WTC11 (cell line): ENCODE data around the gene DBR1. TPM values are rescaled to one million over a fixed set of nuclear protein-coding genes. Genes with fewer than 3 reads are reported as not detected.

Source experiments
- ATAC-seq: fragments of 200-7000 bp; cut with Tn5 transposase; 2 replicates; pipeline ENCODE4 v1.10.0; 2021; ENCODE audit warnings: mild to moderate bottlenecking, moderate library complexity
- CTCF ChIA-PET: fragments of 300-600 bp; sonication (Branson Sonifier 250); formaldehyde crosslinking; loops from one replicate; lab custom pipeline; 2021; ENCODE audit warnings: antibody characterized with exemption; lab: Charles Lee
- POLR2A ChIA-PET: fragments of 350-600 bp; sonication (Branson Sonifier 250); formaldehyde crosslinking; loops from one replicate; lab custom pipeline; 2021; ENCODE audit warnings: antibody characterized with exemption; lab: Charles Lee
- DNase-seq: peaks from one replicate; pipeline ENCODE4 v3.0.0; 2021; ENCODE audit warnings: low spot score
- H3K27ac Mint-ChIP-seq: 2 replicates; pipeline ENCODE4 v1.8.0; 2021; ENCODE audit warnings: mixed read lengths
- H3K27me3 Mint-ChIP-seq: 2 replicates; pipeline ENCODE4 v1.8.0; 2021; ENCODE audit warnings: low read depth, mild to moderate bottlenecking, moderate library complexity, mixed read lengths
- H3K36me3 Mint-ChIP-seq: 2 replicates; pipeline ENCODE4 v1.8.0; 2021; ENCODE audit warnings: mixed read lengths
- H3K4me1 Mint-ChIP-seq: 2 replicates; pipeline ENCODE4 v1.8.0; 2022; ENCODE audit warnings: mixed read lengths
- H3K4me3 Mint-ChIP-seq: 2 replicates; pipeline ENCODE4 v1.8.0; 2021; ENCODE audit warnings: mild to moderate bottlenecking, moderate library complexity, mixed read lengths
- H3K9me3 Mint-ChIP-seq: 2 replicates; pipeline ENCODE4 v1.8.0; 2021; ENCODE audit warnings: mixed read lengths
- ATF2 ChIP-seq: sonication (generic); formaldehyde crosslinking; IDR thresholded peaks from 2 replicates; pipeline ENCODE4 v1.8.1; 2022; ENCODE audit warnings: low read depth, missing genetic modification reagents, borderline replicate concordance
- E2F1 ChIP-seq: sonication (generic); formaldehyde crosslinking; IDR thresholded peaks from 2 replicates; pipeline ENCODE4 v1.8.0; 2022; ENCODE audit warnings: mild to moderate bottlenecking, missing genetic modification reagents
- ESRRA ChIP-seq: sonication (generic); formaldehyde crosslinking; IDR thresholded peaks from 2 replicates; pipeline ENCODE4 v1.8.1; 2022; ENCODE audit warnings: mild to moderate bottlenecking, missing genetic modification reagents, borderline replicate concordance
- ETV6 ChIP-seq: sonication (generic); formaldehyde crosslinking; IDR thresholded peaks from 2 replicates; pipeline ENCODE4 v1.8.1; 2022; ENCODE audit warnings: mild to moderate bottlenecking, missing genetic modification reagents
- FOXP4 ChIP-seq: sonication (generic); formaldehyde crosslinking; IDR thresholded peaks from 2 replicates; pipeline ENCODE4 v1.8.0; 2022; ENCODE audit warnings: mild to moderate bottlenecking, missing genetic modification reagents
- KAT7 ChIP-seq: sonication (generic); formaldehyde crosslinking; IDR thresholded peaks from 2 replicates; pipeline ENCODE4 v1.8.1; 2023; ENCODE audit warnings: missing genetic modification reagents, mild to moderate bottlenecking, borderline replicate concordance
- NR1H2 ChIP-seq: sonication (generic); formaldehyde crosslinking; IDR thresholded peaks from 2 replicates; pipeline ENCODE4 v1.9.0; 2021; ENCODE audit warnings: mild to moderate bottlenecking, moderate library complexity, missing genetic modification reagents
- NR2C2 ChIP-seq: sonication (generic); formaldehyde crosslinking; IDR thresholded peaks from 2 replicates; pipeline ENCODE4 v1.8.0; 2022; ENCODE audit warnings: mild to moderate bottlenecking, missing genetic modification reagents
- RELA ChIP-seq: sonication (generic); formaldehyde crosslinking; IDR thresholded peaks from 2 replicates; pipeline ENCODE4 v1.8.1; 2022; ENCODE audit warnings: missing genetic modification reagents, mild to moderate bottlenecking, borderline replicate concordance
- RORB ChIP-seq: fragments of 250-450 bp; sonication (Bioruptor Pico); IDR thresholded peaks from 2 replicates; pipeline ENCODE4 v1.9.0; 2021; ENCODE audit warnings: mild to moderate bottlenecking
- SP1 ChIP-seq: sonication (generic); formaldehyde crosslinking; conservative IDR thresholded peaks from 2 replicates; pipeline ENCODE4 v1.8.1; 2022; ENCODE audit warnings: missing genetic modification reagents
- TCF7 ChIP-seq: sonication (generic); formaldehyde crosslinking; IDR thresholded peaks from 2 replicates; pipeline ENCODE4 v1.8.0; 2022; ENCODE audit warnings: mild to moderate bottlenecking, low read depth, missing genetic modification reagents, moderate library complexity
- ZBTB21 ChIP-seq: sonication (generic); formaldehyde crosslinking; IDR thresholded peaks from 2 replicates; pipeline ENCODE4 v1.8.1; 2023; ENCODE audit warnings: mild to moderate bottlenecking, missing genetic modification reagents, borderline replicate concordance
- ZMAT4 ChIP-seq: fragments of 250-450 bp; sonication (Bioruptor Pico); IDR thresholded peaks from 2 replicates; pipeline ENCODE4 v1.9.0; 2021; ENCODE audit warnings: mild to moderate bottlenecking
- ZNF138 ChIP-seq: sonication (generic); formaldehyde crosslinking; conservative IDR thresholded peaks from 2 replicates; pipeline ENCODE4 v1.8.1; 2022; ENCODE audit warnings: mild to moderate bottlenecking, moderate library complexity, missing genetic modification reagents
- ZNF423 ChIP-seq: fragments of 250-450 bp; sonication (Bioruptor Pico); IDR thresholded peaks from 2 replicates; pipeline ENCODE4 v2.1.2; 2022; ENCODE audit warnings: mild to moderate bottlenecking, moderate library complexity
- ZSCAN18 ChIP-seq: fragments of 250-450 bp; sonication (Bioruptor Pico); IDR thresholded peaks from 2 replicates; pipeline ENCODE4 v2.1.2; 2022; ENCODE audit warnings: mild to moderate bottlenecking, moderate library complexity
- total RNA-seq: library from RNA; stranded (reverse); gene quantifications from 3 replicates; pipeline ENCODE4 v1.2.3, GENCODE V29; 2021
- TF ChIP-seq, protein P1 (sequence below): sonication (generic); formaldehyde crosslinking; IDR thresholded peaks from 2 replicates; pipeline ENCODE4 v1.8.0; 2022; ENCODE audit warnings: mild to moderate bottlenecking, missing genetic modification reagents
- TF ChIP-seq, protein P2 (sequence below): sonication (generic); formaldehyde crosslinking; IDR thresholded peaks from 2 replicates; pipeline ENCODE4 v1.8.1; 2022; ENCODE audit warnings: missing genetic modification reagents, borderline replicate concordance
- TF ChIP-seq, protein P3 (sequence below): sonication (generic); formaldehyde crosslinking; conservative IDR thresholded peaks from 2 replicates; pipeline ENCODE4 v1.8.1; 2022; ENCODE audit warnings: mild to moderate bottlenecking, missing genetic modification reagents

DBR1 gene
- total RNA-seq, 1 experiment from 2014 or later = 19.3 TPM

- H3K4me3 Mint-ChIP-seq = no peak overlapping the region
- POLR2A ChIA-PET = interaction anchor here (0.5 kb wide), 1 partner anchor 237 kb away, joined by 3 read pairs; the partner anchor contains the start of gene ESYT3
- no peak for DNase-seq
- CTCF ChIA-PET = interaction anchor here (0.7 to 1.4 kb wide), 3 partner anchors 59 to 96 kb away, joined by 3 to 6 read pairs (median 4); no protein-coding TSS in a partner anchor
- peaks cover 5% of the 10 kb centered on the region; the same call in 1 of the 2 replicates for H3K36me3 Mint-ChIP-seq
- H3K27me3 Mint-ChIP-seq = no peaks in the 10 kb centered on the region
- TF ChIP-seq ATF2 (CRISPR knock-in tag) (no peak), SP1 (CRISPR knock-in tag) (no peak), TCF7 (CRISPR knock-in tag) (no peak), ETV6 (no peak), ESRRA (no peak), KAT7 (CRISPR knock-in tag) (no peak), E2F1 (CRISPR knock-in tag) (no peak), ZNF423 (CRISPR knock-in tag) (no peak)
- TF ChIP-seq, protein P1, sequence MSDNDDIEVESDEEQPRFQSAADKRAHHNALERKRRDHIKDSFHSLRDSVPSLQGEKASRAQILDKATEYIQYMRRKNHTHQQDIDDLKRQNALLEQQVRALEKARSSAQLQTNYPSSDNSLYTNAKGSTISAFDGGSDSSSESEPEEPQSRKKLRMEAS (CRISPR knock-in tag) = no peak
- TF ChIP-seq, all 79 proteins: peak for 0
- Mint-ChIP-seq H3K4me1 (peaks cover 9% of the 10 kb centered on the region), H3K9me3 (no peaks in the 10 kb centered on the region), H3K27ac (no peak overlapping the region)
- ATAC-seq = no peak
Observed at GRCh38 chr3:138197524-138197923, 22.8 kb upstream of the DBR1 start.

GRCh38 chr3:138197058-138197457 lies 22.3 kb upstream of the DBR1 start:
- Mint-ChIP-seq H3K27ac (no peak overlapping the region), H3K27me3 (no peaks in the 10 kb centered on the region), H3K36me3 (peaks cover 8% of the 10 kb centered on the region; the same call in 1 of the 2 replicates)
- CTCF ChIA-PET = interaction anchor here (0.6 to 1.4 kb wide), 4 partner anchors 59 to 135 kb away, joined by 3 to 6 read pairs (median 4); no protein-coding TSS in a partner anchor
- no peak for TF ChIP-seq ZMAT4 (CRISPR knock-in tag)
- 0 out of 2 replicates have a peak, but pooled peaks have one; percentile 15 for TF ChIP-seq FOXP4
- 0 out of 2 replicates have a peak, but pooled peaks have one; percentile 22 for TF ChIP-seq ETV6
- TF ChIP-seq, all 79 proteins: peak for 2
- Mint-ChIP-seq H3K9me3 (no peaks in the 10 kb centered on the region), H3K4me1 (peaks cover 6% of the 10 kb centered on the region), H3K4me3 (no peak overlapping the region)
- POLR2A ChIA-PET = interaction anchor here (0.5 kb wide), 1 partner anchor 237 kb away, joined by 3 read pairs; the partner anchor contains the start of gene ESYT3
- ATAC-seq (peak; percentile 80), DNase-seq (peak; percentile 47)

- ATAC-seq = no peak
- CTCF ChIA-PET = interaction anchor here (1.4 kb wide), 1 partner anchor 77 kb away, joined by 6 read pairs; no protein-coding TSS in a partner anchor
- no peaks in the 10 kb centered on the region for H3K27me3 Mint-ChIP-seq
Observed at GRCh38 chr3:138196023-138196422, 21.3 kb upstream of the DBR1 start.

DNA sequence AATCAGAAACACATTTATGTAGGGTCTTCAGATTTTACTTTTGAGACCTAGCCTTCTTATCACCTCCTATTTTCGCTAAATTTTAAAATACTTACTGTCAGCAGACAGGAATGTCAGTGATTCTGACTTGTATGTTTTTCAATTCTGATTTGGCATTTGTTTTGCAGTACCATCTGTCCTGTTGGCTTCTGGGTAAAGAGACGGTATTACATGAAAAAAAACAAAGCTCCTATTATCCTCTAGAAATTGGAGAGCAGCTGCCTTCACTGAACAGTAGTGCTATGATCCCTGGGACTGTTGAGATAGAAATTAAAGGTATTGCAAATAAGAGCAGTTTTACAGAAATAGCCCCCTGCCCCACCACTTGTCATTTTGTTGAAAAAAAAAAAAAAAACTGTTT lies 20.8 kb upstream of the DBR1 start:
- peaks cover 10% of the 10 kb centered on the region for H3K9me3 Mint-ChIP-seq
- H3K4me3 Mint-ChIP-seq = no peak overlapping the region
- POLR2A ChIA-PET = no interaction called here
- peaks cover 22% of the 10 kb centered on the region for H3K36me3 Mint-ChIP-seq
- H3K27ac Mint-ChIP-seq = no peak overlapping the region
- no peaks in the 10 kb centered on the region for H3K4me1 Mint-ChIP-seq
- H3K27me3 Mint-ChIP-seq = no peaks in the 10 kb centered on the region
- no peak for DNase-seq
- CTCF ChIA-PET = no interaction called here
- no peak for ATAC-seq
- TF ChIP-seq, protein P2, sequence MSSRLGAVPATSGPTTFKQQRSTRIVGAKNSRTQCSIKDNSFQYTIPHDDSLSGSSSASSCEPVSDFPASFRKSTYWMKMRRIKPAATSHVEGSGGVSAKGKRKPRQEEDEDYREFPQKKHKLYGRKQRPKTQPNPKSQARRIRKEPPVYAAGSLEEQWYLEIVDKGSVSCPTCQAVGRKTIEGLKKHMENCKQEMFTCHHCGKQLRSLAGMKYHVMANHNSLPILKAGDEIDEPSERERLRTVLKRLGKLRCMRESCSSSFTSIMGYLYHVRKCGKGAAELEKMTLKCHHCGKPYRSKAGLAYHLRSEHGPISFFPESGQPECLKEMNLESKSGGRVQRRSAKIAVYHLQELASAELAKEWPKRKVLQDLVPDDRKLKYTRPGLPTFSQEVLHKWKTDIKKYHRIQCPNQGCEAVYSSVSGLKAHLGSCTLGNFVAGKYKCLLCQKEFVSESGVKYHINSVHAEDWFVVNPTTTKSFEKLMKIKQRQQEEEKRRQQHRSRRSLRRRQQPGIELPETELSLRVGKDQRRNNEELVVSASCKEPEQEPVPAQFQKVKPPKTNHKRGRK (CRISPR knock-in tag) = no peak
- TF ChIP-seq NR2C2 (CRISPR knock-in tag) (no peak), RELA (CRISPR knock-in tag) (no peak), RORB (CRISPR knock-in tag) (no peak), ZNF138 (CRISPR knock-in tag) (no peak), NR1H2 (CRISPR knock-in tag) (no peak), ZSCAN18 (CRISPR knock-in tag) (no peak)
- TF ChIP-seq, protein P3, sequence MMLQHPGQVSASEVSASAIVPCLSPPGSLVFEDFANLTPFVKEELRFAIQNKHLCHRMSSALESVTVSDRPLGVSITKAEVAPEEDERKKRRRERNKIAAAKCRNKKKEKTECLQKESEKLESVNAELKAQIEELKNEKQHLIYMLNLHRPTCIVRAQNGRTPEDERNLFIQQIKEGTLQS (CRISPR knock-in tag) = no peak

More at GRCh38 chr3:138196023-138196422, 21.3 kb upstream of the DBR1 start:
- peaks cover 16% of the 10 kb centered on the region for H3K36me3 Mint-ChIP-seq
- H3K4me3 Mint-ChIP-seq = no peak overlapping the region
- H3K27ac Mint-ChIP-seq = no peak overlapping the region; the same call in 1 of the 2 replicates
- POLR2A ChIA-PET = no interaction called here
- no peak for TF ChIP-seq ZBTB21
- TF ChIP-seq, all 79 proteins: peak for 0
- Mint-ChIP-seq H3K9me3 (peaks cover 7% of the 10 kb centered on the region), H3K4me1 (no peaks in the 10 kb centered on the region)
- DNase-seq = no peak
